Endodermal cell (in vitro differentiated cells): Measurements from ENCODE around the gene TXLNA. TPM values are rescaled to one million over a fixed set of nuclear protein-coding genes. Genes with fewer than 3 reads are reported as not detected.

Experiments
- DNase-seq: peaks from one replicate; pipeline ENCODE4 v3.0.0-alpha.2; 2017
- H3K27ac ChIP-seq: 2 replicates; pipeline ENCODE4 v1.5.1; 2013; ENCODE audit warnings: mild to moderate bottlenecking, low read depth, low read length, moderate library complexity
- H3K27me3 ChIP-seq: 2 replicates; pipeline ENCODE4 v1.6.1; 2013; ENCODE audit warnings: mild to moderate bottlenecking, low read length, moderate library complexity; ENCODE audit not compliant: insufficient read depth, control insufficient read depth, poor library complexity, severe bottlenecking
- H3K36me3 ChIP-seq: 2 replicates; pipeline ENCODE4 v1.7.0; 2013; ENCODE audit warnings: mild to moderate bottlenecking, low read length, moderate library complexity; ENCODE audit not compliant: control insufficient read depth, insufficient read depth
- H3K4me1 ChIP-seq: one replicate; pipeline ENCODE4 v1.7.0; 2013; ENCODE audit warnings: low read length; ENCODE audit not compliant: control insufficient read depth, insufficient read depth
- H3K4me3 ChIP-seq: 2 replicates; pipeline ENCODE4 v1.5.1; 2013; ENCODE audit warnings: mild to moderate bottlenecking, low read length, moderate library complexity
- H3K9ac ChIP-seq: 2 replicates; pipeline ENCODE4 v1.6.1; 2013; ENCODE audit warnings: mild to moderate bottlenecking, low read length, moderate library complexity; ENCODE audit not compliant: poor library complexity, severe bottlenecking; ENCODE audit errors: extremely low read depth
- H3K9me3 ChIP-seq: 2 replicates; pipeline ENCODE4 v1.6.1; 2013; ENCODE audit warnings: mild to moderate bottlenecking, low read length, moderate library complexity; ENCODE audit not compliant: control insufficient read depth
- H3K27ac Mint-ChIP-seq: 2 replicates; pipeline ENCODE4 v1.8.0; 2020; ENCODE audit warnings: mixed read lengths
- H3K27me3 Mint-ChIP-seq: 2 replicates; pipeline ENCODE4 v1.8.0; 2021; ENCODE audit warnings: mild to moderate bottlenecking, mixed read lengths; ENCODE audit not compliant: insufficient read depth
- H3K36me3 Mint-ChIP-seq: 2 replicates; pipeline ENCODE4 v1.8.0; 2020; ENCODE audit warnings: low read depth, mixed read lengths
- H3K4me1 Mint-ChIP-seq: 2 replicates; pipeline ENCODE4 v1.8.0; 2020; ENCODE audit warnings: mixed read lengths
- H3K4me3 Mint-ChIP-seq: 2 replicates; pipeline ENCODE4 v1.8.0; 2020; ENCODE audit warnings: mild to moderate bottlenecking, moderate library complexity, mixed read lengths
- H3K9me3 Mint-ChIP-seq: 2 replicates; pipeline ENCODE4 v1.8.0; 2020; ENCODE audit warnings: mild to moderate bottlenecking, mixed read lengths
- WGBS, 2 experiments: methylation state at CpG; one replicate each; pipeline versions ENCODE4 v1.1.5 to v1.1.7; 2013; ENCODE audit warnings: missing lambda C conversion rate in 2 of 2, mixed read lengths in 1 of 2; ENCODE audit not compliant: insufficient coverage in 1 of 2, insufficient read length in 1 of 2; 5-methylcytosine and 5-hydroxymethylcytosine counted together
- total RNA-seq, 2 donors: library from RNA; stranded (reverse); fragmentation: NEBNext Ultra II Directional in 1 of 2; extraction: Animal tissue kit (Norgen Biotek cat#: 25700) in 1 of 2; gene quantifications; 2 replicates in 1 of 2; 3 replicates in 1 of 2; pipeline ENCODE4 v1.2.1, GENCODE V29; 2021
- TF ChIP-seq, protein P1 (sequence below): fragments of 200-600 bp; sonication (generic); conservative IDR thresholded peaks from 2 replicates; pipeline ENCODE4 v1.5.0; 2021; ENCODE audit warnings: antibody characterized with exemption, mild to moderate bottlenecking

TXLNA gene
- total RNA-seq, 2 donors from 2014 or later = 38.3 to 39.4 TPM

DNA sequence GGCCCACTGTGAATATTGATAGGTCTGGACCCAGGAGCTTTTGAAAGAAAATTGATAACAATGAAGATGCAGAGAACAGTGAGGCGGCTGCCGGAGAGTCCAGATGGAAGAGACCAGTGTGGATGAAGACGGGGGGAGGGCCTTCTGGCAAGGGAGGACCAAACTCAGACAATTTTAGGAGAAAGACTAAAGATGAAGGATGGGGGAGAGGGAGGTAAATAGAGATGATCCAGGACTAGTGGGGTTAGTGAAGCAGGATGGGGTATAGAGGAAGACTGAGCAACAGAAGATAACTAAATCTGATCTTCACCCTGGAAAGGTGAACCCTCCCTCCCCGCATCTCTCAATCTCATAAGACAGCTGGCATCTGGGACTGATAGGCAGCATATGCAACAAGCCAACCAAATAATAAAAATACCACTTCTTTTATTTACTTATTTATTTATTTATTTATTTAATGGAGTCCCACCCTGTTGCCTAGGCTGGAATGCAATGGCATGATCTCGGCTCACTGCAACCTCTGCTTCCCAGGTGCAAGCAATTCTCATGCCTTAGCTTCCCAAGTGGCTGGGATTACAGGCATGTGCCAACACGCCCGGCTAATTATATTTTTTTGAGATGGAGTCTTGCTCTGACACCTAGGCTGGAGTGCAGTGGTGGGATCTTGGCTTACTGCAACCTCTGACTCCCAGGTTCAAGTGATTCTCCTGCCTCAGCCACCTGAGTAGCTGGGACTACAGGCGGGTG lies 53.3 kb downstream of the TXLNA start:
- no peaks in the 10 kb centered on the region for H3K9me3 Mint-ChIP-seq
- peaks cover 18% of the 10 kb centered on the region for H3K36me3 Mint-ChIP-seq
- Histone ChIP-seq H3K27me3 (no peaks in the 10 kb centered on the region), H3K27ac (peak overlapping the region; percentile 54), H3K4me1 (no peaks in the 10 kb centered on the region), H3K9me3 (no peaks in the 10 kb centered on the region), H3K9ac (no peak overlapping the region), H3K4me3 (no peak overlapping the region), H3K36me3 (peaks cover 35% of the 10 kb centered on the region)
- WGBS, 2 experiments = 79 to 89% methylated on average over 4 to 8 of the region's 8 CpGs
- TF ChIP-seq, protein P1, sequence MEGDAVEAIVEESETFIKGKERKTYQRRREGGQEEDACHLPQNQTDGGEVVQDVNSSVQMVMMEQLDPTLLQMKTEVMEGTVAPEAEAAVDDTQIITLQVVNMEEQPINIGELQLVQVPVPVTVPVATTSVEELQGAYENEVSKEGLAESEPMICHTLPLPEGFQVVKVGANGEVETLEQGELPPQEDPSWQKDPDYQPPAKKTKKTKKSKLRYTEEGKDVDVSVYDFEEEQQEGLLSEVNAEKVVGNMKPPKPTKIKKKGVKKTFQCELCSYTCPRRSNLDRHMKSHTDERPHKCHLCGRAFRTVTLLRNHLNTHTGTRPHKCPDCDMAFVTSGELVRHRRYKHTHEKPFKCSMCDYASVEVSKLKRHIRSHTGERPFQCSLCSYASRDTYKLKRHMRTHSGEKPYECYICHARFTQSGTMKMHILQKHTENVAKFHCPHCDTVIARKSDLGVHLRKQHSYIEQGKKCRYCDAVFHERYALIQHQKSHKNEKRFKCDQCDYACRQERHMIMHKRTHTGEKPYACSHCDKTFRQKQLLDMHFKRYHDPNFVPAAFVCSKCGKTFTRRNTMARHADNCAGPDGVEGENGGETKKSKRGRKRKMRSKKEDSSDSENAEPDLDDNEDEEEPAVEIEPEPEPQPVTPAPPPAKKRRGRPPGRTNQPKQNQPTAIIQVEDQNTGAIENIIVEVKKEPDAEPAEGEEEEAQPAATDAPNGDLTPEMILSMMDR = no peak
- DNase-seq = no peak
- no peaks in the 10 kb centered on the region for H3K27me3 Mint-ChIP-seq
- H3K27ac Mint-ChIP-seq = no peak overlapping the region
- H3K4me3 Mint-ChIP-seq = no peak overlapping the region
- no peaks in the 10 kb centered on the region for H3K4me1 Mint-ChIP-seq

DNA sequence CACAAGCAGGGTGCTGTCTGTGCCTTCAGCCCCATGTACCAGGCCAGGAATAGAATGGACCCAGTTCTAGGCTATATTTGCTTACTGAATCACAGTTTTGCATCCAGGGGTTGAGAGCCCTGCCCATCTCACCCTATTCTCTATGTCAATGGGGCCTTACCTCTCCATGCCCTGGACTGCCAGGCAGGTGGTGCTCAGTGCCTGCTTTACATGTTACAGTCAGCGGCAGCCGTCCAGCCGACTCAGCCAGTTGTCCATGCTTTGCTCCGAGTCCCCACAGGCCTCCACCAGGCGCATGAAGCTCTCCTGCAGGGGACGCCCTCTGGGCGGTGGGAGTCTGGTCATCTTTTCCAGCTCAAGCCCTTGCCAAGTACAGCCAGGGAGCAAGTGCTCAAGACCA lies 55.3 kb downstream of the TXLNA start:
- TF ChIP-seq, protein P1 = peak; percentile 31
- H3K36me3 Mint-ChIP-seq = peaks cover 3% of the 10 kb centered on the region
- no peak overlapping the region for H3K27ac Mint-ChIP-seq
- no peak overlapping the region for H3K9ac ChIP-seq
- WGBS, 2 experiments = 92 to 97% methylated on average over 6 to 7 of the region's 7 CpGs
- peaks cover 19% of the 10 kb centered on the region for H3K36me3 ChIP-seq
- H3K4me1 Mint-ChIP-seq = peaks cover 7% of the 10 kb centered on the region
- no peaks in the 10 kb centered on the region for H3K27me3 ChIP-seq
- H3K27me3 Mint-ChIP-seq = peaks cover 4% of the 10 kb centered on the region
- H3K4me3 ChIP-seq = no peak overlapping the region
- no peaks in the 10 kb centered on the region for H3K9me3 Mint-ChIP-seq
- peak; percentile 52 for DNase-seq
- H3K4me3 Mint-ChIP-seq = no peak overlapping the region
- H3K9me3 ChIP-seq = no peaks in the 10 kb centered on the region
- no peaks in the 10 kb centered on the region for H3K4me1 ChIP-seq
- no peak overlapping the region for H3K27ac ChIP-seq

DNA sequence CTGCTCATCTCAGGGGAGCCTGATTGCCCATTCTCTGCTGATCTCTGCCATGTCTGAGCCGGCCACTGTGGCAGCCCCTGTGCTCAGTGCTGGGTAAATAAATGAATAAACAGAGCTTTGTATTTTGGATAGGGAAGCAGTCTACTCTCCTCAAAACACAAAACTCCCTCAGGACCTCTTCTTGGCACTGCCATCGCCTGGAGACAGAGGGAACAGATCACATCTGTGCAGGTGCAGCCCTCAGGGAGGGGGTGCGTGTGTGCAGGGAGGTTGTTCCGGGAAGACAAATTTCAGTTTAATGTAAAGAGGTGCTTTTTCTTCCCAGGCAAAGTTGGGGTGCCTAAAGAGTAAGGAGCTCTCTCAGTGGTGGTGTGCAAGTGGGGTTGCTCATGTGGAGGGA lies 59.9 kb downstream of the TXLNA start:
- H3K27ac Mint-ChIP-seq = no peak overlapping the region
- 51 to 55% methylated on average over 2 to 3 of the region's 4 CpGs for WGBS, 2 experiments

More for the DNA sequence above, 59.9 kb downstream of the TXLNA start:
- Histone ChIP-seq H3K27ac (no peak overlapping the region), H3K9ac (peak overlapping the region; percentile 53), H3K36me3 (no peaks in the 10 kb centered on the region), H3K27me3 (no peaks in the 10 kb centered on the region), H3K9me3 (no peaks in the 10 kb centered on the region), H3K4me1 (no peaks in the 10 kb centered on the region), H3K4me3 (peak overlapping the region; percentile 93)
- peaks cover 19% of the 10 kb centered on the region for H3K27me3 Mint-ChIP-seq
- no peaks in the 10 kb centered on the region for H3K9me3 Mint-ChIP-seq
- TF ChIP-seq, protein P1 = peak; percentile 14
- peaks cover 12% of the 10 kb centered on the region for H3K4me1 Mint-ChIP-seq
- H3K36me3 Mint-ChIP-seq = peaks cover 3% of the 10 kb centered on the region
- H3K4me3 Mint-ChIP-seq = peak overlapping the region; percentile 72
- peak; percentile 60 for DNase-seq
